BE2C (cell line): Measurements from ENCODE around the gene ULK2.

Experiments
- DNase-seq: peaks from one replicate; pipeline ENCODE4 v3.0.0-alpha.2; 2020
- H3K27me3 ChIP-seq: fragments of 250-450 bp; sonication (Bioruptor Pico); 2 replicates; pipeline ENCODE4 v1.5.1; 2020; ENCODE audit warnings: mild to moderate bottlenecking
- H3K36me3 ChIP-seq: fragments of 250-450 bp; sonication (Bioruptor Pico); 2 replicates; pipeline ENCODE4 v1.5.1; 2020; ENCODE audit warnings: mild to moderate bottlenecking
- H3K4me1 ChIP-seq: fragments of 250-450 bp; sonication (Bioruptor Pico); 2 replicates; pipeline ENCODE4 v1.5.1; 2020
- H3K4me3 ChIP-seq: 2 replicates; pipeline ENCODE4 v1.5.1; 2011; ENCODE audit warnings: low read depth, low read length
- H3K9me3 ChIP-seq: fragments of 250-450 bp; sonication (Bioruptor Pico); 2 replicates; pipeline ENCODE4 v1.5.1; 2020
- TF ChIP-seq, protein P1 (sequence below): IDR thresholded peaks from 2 replicates; pipeline ENCODE4 v1.5.1; 2012; ENCODE audit warnings: mild to moderate bottlenecking, low read depth, low read length

Gene ULK2

DNA sequence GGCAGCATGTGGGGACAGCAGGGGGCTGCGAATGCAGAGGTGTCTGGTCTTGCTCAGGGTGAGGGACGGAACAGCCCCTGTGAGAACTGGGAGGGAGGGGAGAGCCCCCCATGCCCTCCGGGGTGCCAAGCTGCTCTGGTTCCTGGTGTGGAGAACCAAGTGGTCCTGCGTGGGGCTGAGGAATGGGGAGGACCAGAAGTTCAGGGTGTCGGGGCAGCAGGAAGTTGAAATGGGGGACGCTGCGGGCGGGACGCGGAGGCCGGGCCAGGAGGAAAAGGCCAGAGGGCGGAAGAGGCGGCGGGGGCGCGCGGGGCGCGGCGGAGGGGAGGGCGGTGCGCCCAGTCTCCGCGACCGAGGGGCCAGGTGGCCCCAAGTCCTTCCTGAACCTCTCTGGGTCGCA, 123.2 kb downstream of the ULK2 start:
- DNase-seq, result no peak
- no peaks in the 10 kb centered on the region for H3K27me3 ChIP-seq
- no peaks in the 10 kb centered on the region for H3K9me3 ChIP-seq
- H3K4me1 ChIP-seq, result no peaks in the 10 kb centered on the region
- H3K4me3 ChIP-seq, result peak overlapping the region; percentile 50
- no peaks in the 10 kb centered on the region for H3K36me3 ChIP-seq
- TF ChIP-seq, protein P1, sequence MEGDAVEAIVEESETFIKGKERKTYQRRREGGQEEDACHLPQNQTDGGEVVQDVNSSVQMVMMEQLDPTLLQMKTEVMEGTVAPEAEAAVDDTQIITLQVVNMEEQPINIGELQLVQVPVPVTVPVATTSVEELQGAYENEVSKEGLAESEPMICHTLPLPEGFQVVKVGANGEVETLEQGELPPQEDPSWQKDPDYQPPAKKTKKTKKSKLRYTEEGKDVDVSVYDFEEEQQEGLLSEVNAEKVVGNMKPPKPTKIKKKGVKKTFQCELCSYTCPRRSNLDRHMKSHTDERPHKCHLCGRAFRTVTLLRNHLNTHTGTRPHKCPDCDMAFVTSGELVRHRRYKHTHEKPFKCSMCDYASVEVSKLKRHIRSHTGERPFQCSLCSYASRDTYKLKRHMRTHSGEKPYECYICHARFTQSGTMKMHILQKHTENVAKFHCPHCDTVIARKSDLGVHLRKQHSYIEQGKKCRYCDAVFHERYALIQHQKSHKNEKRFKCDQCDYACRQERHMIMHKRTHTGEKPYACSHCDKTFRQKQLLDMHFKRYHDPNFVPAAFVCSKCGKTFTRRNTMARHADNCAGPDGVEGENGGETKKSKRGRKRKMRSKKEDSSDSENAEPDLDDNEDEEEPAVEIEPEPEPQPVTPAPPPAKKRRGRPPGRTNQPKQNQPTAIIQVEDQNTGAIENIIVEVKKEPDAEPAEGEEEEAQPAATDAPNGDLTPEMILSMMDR, result no peak

DNA sequence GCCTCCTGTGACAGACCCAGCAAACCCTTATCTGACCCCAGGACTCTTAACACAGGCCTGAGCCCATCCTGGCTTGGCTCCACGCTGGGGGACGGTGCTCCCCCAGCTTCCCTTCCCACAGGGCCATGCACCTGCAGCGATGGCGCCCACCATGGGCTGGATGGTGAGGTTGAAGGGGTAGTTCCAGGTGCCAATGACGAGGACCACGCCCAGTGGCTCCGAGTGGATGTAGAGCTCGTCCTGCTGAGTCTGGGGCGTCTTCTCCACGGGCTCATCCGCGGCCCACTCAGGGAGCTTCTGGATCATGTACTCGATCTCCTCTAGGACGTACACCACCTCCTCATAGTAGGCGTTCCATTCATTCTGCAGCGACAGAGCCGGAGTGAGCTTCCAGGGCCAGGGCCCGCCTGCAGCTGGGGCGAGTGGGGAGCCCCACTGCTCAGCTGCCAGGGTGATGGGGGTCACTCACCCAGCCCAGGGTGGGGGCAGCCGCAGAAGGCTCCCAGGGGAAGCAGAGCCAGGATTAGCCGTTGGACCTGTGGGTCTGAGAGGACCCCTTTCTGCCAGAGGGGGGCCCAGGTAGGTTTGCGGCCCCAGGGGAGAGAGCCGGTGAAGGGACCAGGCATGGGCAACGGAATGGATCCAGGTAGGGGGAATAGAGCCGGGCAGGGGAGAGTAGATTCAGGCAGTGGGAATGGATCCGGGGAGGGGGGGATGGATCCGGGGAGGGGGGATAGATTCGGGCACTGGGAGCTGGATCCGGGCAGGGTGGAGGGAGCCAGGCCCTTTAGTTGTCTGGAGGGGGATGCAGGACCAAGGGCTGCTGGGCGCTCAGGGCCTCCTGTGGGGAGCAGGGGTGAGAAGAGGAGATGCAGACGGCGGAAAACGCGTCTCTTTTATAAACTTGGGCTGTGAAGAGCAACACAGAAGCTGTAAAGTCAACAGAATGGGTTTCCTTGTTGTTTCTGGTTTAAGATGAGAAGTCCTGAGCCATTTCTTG, 124.3 kb downstream of the ULK2 start:
- no peaks in the 10 kb centered on the region for H3K4me1 ChIP-seq
- DNase-seq, result no peak
- no peaks in the 10 kb centered on the region for H3K9me3 ChIP-seq
- H3K36me3 ChIP-seq, result no peaks in the 10 kb centered on the region
- no peaks in the 10 kb centered on the region for H3K27me3 ChIP-seq
- TF ChIP-seq, protein P1, result no peak
- H3K4me3 ChIP-seq, result no peak overlapping the region

DNA sequence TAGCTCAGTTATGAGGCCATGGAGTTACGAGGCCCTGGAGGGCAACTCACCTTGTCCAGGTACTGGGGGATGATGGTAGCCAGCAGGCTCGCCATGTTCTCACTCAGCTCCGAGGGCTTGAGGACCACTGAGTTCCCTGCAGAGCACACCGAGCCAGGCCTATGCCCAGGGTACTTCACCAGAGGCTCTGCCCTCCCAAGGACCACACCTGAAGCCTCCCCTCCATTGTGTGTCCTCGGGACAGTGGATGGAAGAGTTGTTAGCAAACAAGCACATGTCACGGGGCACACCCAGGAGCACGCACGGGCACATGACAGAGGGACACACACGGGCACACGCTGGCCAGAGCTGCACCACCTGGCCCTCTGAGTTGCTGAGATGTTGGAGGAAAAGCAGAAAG, 125.2 kb downstream of the ULK2 start:
- TF ChIP-seq, protein P1, result no peak
- Histone ChIP-seq H3K36me3 (no peaks in the 10 kb centered on the region), H3K27me3 (no peaks in the 10 kb centered on the region), H3K9me3 (no peaks in the 10 kb centered on the region), H3K4me3 (no peak overlapping the region), H3K4me1 (no peaks in the 10 kb centered on the region)
- no peak for DNase-seq

DNA sequence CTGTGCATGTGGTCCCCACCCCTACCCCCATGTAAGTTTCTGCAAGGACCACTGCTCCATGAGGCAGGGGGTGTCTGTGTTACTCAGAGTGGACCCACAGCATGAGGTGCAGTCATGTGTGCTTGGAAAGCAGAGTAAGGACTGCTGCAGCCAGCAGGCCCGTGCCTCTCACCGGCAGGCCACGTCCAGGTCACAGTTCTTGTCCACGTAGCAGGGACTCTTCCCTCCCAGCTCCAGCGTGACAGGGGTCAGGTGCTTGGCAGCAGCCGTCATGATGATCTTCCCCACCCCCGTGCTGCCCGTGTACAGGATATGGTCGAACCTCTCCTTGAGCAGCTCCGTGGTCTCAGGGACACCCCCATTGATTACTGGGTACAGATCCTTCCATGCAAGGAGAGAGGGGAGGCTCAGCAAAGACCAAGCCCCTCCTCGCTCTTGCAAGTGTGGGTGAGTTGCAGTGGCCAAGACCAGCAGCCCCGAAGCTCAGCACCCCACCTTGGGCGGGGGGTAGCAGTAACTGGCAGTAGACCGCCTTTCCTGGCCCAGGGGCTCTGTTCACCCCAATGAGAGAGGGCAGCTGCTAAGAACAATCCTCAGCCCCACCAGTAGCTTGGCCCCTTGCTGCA, 125.8 kb downstream of the ULK2 start:
- no peak overlapping the region for H3K4me3 ChIP-seq
- H3K4me1 ChIP-seq, result no peaks in the 10 kb centered on the region
- DNase-seq, result no peak
- TF ChIP-seq, protein P1, result no peak
- H3K36me3 ChIP-seq, result no peaks in the 10 kb centered on the region
- no peaks in the 10 kb centered on the region for H3K27me3 ChIP-seq
- no peaks in the 10 kb centered on the region for H3K9me3 ChIP-seq

DNA sequence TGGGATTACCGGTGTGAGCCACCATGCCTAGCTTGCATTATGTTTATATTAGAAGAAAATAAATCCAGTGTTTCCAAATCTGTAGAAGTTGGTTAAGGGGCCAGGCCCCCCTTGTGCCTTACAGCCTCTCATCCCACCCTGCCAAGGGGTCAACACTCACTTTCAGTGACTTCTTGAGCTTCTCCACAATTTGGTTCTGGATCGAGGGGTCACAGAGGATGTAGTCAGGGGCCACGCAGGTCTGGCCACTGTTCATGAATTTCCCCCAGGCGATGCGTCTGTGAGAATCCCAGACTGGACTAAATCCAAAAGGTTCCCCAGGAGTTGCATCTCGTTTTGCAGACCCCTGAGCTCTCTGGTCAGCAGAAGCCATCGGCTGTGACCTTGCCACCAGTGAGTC, 126.8 kb downstream of the ULK2 start:
- Histone ChIP-seq H3K36me3 (no peaks in the 10 kb centered on the region), H3K4me1 (no peaks in the 10 kb centered on the region), H3K27me3 (no peaks in the 10 kb centered on the region), H3K4me3 (no peak overlapping the region), H3K9me3 (no peaks in the 10 kb centered on the region)
- TF ChIP-seq, protein P1, result no peak
- DNase-seq, result no peak
